ENCODE results near the gene SLC11A1. TPM values are rescaled to one million over a fixed set of nuclear protein-coding genes. Genes with fewer than 3 reads are reported as not detected.
A peak's percentile ranks its signal among the peaks of the same experiment; 100 is the strongest.

Gene SLC11A1, protein sequence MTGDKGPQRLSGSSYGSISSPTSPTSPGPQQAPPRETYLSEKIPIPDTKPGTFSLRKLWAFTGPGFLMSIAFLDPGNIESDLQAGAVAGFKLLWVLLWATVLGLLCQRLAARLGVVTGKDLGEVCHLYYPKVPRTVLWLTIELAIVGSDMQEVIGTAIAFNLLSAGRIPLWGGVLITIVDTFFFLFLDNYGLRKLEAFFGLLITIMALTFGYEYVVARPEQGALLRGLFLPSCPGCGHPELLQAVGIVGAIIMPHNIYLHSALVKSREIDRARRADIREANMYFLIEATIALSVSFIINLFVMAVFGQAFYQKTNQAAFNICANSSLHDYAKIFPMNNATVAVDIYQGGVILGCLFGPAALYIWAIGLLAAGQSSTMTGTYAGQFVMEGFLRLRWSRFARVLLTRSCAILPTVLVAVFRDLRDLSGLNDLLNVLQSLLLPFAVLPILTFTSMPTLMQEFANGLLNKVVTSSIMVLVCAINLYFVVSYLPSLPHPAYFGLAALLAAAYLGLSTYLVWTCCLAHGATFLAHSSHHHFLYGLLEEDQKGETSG
- 10 to 100 TPM in 2 of 4 donors, 1 to 10 TPM in 2; 5.6 to 38.1 (median 20.7) TPM for total RNA-seq

DNA sequence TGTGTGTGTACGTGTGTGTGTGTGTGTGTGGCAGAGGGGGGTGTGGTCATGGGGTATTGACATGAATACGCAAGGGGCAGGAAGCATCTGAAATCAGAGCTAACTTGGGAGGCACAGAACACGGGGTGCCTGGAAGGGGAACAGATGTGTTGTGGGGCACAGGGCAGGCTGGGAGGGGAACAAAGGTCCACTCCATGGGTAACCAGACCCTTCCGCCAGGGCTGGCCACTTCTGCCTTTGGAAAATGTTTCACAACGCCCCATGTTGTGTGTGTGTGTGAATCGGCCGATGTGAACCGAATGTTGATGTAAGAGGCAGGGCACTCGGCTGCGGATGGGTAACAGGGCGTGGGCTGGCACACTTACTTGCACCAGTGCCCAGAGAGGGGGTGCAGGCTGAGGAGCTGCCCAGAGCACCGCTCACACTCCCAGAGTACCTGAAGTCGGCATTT lies at the start of gene SLC11A1:
TSS of gene SLC11A1 (plus strand) at position 358 of the 451 bp plus-strand sequence. CDS start 96 bp downstream, outside the sequence.
- intact Hi-C loops (cut with DNase I) = no loop called here
- WGBS = 73% methylated on average over 13 of the region's 13 CpGs
- peaks cover 0 to under 1% (median 0%) of the 10 kb centered on the region in 4 donors for H3K4me1 ChIP-seq
- H3K4me3 ChIP-seq = peak within 1 kb of the TSS in 3 of 4 donors; percentile 16 to 40 (median 24)
- TF ChIP-seq EP300 (IDR thresholded peaks at IDR 0.05) (no peak), POLR2A (IDR thresholded peaks at IDR 0.05; ENCODE audit: low read depth) (peak; percentile 8), POLR2AphosphoS5 (IDR thresholded peaks at IDR 0.05) (peak; percentile 16 to 50)
- TF ChIP-seq, protein P1, sequence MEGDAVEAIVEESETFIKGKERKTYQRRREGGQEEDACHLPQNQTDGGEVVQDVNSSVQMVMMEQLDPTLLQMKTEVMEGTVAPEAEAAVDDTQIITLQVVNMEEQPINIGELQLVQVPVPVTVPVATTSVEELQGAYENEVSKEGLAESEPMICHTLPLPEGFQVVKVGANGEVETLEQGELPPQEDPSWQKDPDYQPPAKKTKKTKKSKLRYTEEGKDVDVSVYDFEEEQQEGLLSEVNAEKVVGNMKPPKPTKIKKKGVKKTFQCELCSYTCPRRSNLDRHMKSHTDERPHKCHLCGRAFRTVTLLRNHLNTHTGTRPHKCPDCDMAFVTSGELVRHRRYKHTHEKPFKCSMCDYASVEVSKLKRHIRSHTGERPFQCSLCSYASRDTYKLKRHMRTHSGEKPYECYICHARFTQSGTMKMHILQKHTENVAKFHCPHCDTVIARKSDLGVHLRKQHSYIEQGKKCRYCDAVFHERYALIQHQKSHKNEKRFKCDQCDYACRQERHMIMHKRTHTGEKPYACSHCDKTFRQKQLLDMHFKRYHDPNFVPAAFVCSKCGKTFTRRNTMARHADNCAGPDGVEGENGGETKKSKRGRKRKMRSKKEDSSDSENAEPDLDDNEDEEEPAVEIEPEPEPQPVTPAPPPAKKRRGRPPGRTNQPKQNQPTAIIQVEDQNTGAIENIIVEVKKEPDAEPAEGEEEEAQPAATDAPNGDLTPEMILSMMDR (IDR thresholded peaks at IDR 0.05) = no peak
- no peaks in the 10 kb centered on the region for H3K9me3 ChIP-seq
- H3K27me3 ChIP-seq = no peaks in the 10 kb centered on the region
- no peak for DNase-seq (ENCODE audit: extremely low spot score)
- no peaks in the 10 kb centered on the region for H3K36me3 ChIP-seq
- peak within 1 kb of the TSS in 3 of 4 donors; percentile 10 to 31 (median 18) for H3K27ac ChIP-seq (replicated peaks in 1 of 4)

GRCh38 chr2:218332288-218332687 lies 49.8 kb upstream of the SLC11A1 start:
- peak; percentile 80 for DNase-seq (ENCODE audit: extremely low spot score)
- intact Hi-C loops (cut with DNase I) = no loop called here
- H3K9me3 ChIP-seq = no peaks in the 10 kb centered on the region
- no peak overlapping the region for H3K4me3 ChIP-seq
- peak overlapping the region; percentile 27 to 54 (median 31) for H3K27ac ChIP-seq (replicated peaks in 1 of 4)
- H3K27me3 ChIP-seq = no peaks in the 10 kb centered on the region
- TF ChIP-seq POLR2A (IDR thresholded peaks at IDR 0.05; ENCODE audit: low read depth) = no peak
- no peak for TF ChIP-seq POLR2AphosphoS5 (IDR thresholded peaks at IDR 0.05)
- no peak for TF ChIP-seq EP300 (IDR thresholded peaks at IDR 0.05)
- TF ChIP-seq, protein P1 (IDR thresholded peaks at IDR 0.05) = no peak
- no peaks in the 10 kb centered on the region for H3K4me1 ChIP-seq
- WGBS = 94% methylated on average over 1 of the region's 1 CpG
- no peaks in the 10 kb centered on the region for H3K36me3 ChIP-seq

GRCh38 chr2:218332920-218333645 lies 49.0 kb upstream of the SLC11A1 start:
- no peak for TF ChIP-seq EP300 (IDR thresholded peaks at IDR 0.05)
- TF ChIP-seq POLR2AphosphoS5 (IDR thresholded peaks at IDR 0.05) = peak in 1 of 2 donors; percentile 43
- no peak for TF ChIP-seq POLR2A (IDR thresholded peaks at IDR 0.05; ENCODE audit: low read depth)
- TF ChIP-seq, protein P1 (IDR thresholded peaks at IDR 0.05) = no peak
- Histone ChIP-seq H3K27ac (replicated peaks in 1 of 4) (peak overlapping the region in 3 of 4 donors; percentile 30 to 54 (median 32)), H3K4me1 (no peaks in the 10 kb centered on the region), H3K27me3 (no peaks in the 10 kb centered on the region), H3K4me3 (no peak overlapping the region), H3K9me3 (no peaks in the 10 kb centered on the region), H3K36me3 (no peaks in the 10 kb centered on the region)
- 73% methylated on average over 16 of the region's 16 CpGs for WGBS
- intact Hi-C loops (cut with DNase I) = no loop called here
- DNase-seq (ENCODE audit: extremely low spot score) = peak; percentile 91

GRCh38 chr2:218334531-218334930 lies 47.5 kb upstream of the SLC11A1 start:
- Histone ChIP-seq H3K27me3 (no peaks in the 10 kb centered on the region), H3K4me3 (no peak overlapping the region), H3K4me1 (no peaks in the 10 kb centered on the region), H3K36me3 (no peaks in the 10 kb centered on the region), H3K27ac (replicated peaks in 1 of 4) (no peak overlapping the region), H3K9me3 (no peaks in the 10 kb centered on the region)
- TF ChIP-seq POLR2A (IDR thresholded peaks at IDR 0.05; ENCODE audit: low read depth) (no peak), POLR2AphosphoS5 (IDR thresholded peaks at IDR 0.05) (no peak), EP300 (IDR thresholded peaks at IDR 0.05) (no peak)
- TF ChIP-seq, protein P1 (IDR thresholded peaks at IDR 0.05) = no peak
- intact Hi-C loops (cut with DNase I) = no loop called here
- DNase-seq (ENCODE audit: extremely low spot score) = no peak
- WGBS = 100% methylated on average over 3 of the region's 3 CpGs
